EH (cell line): Measurements from ENCODE around the gene MPO.
A peak's percentile ranks its signal among the peaks of the same experiment; 100 is the strongest.

Experiments
- DNase-seq: peaks from one replicate; pipeline ENCODE4 v3.0.0-alpha.2; 2015; ENCODE audit warnings: low read depth

Gene MPO

GRCh38 chr17:58306131-58306951 is 25.6 kb upstream of the MPO start:
- no peak for DNase-seq

- DNase-seq: no peak
Measured at GRCh38 chr17:58305626-58306025, 24.9 kb upstream of the MPO start.

GRCh38 chr17:58304750-58305486 is 24.2 kb upstream of the MPO start:
- DNase-seq: no peak

GRCh38 chr17:58303971-58304749 is 23.4 kb upstream of the MPO start:
- DNase-seq: peak; percentile 51

- DNase-seq: no peak
Measured at GRCh38 chr17:58302919-58303585, 22.3 kb upstream of the MPO start.

- DNase-seq: no peak
Measured at GRCh38 chr17:58302171-58302918, 21.6 kb upstream of the MPO start.

GRCh38 chr17:58301504-58302150 is 20.9 kb upstream of the MPO start:
- DNase-seq: no peak

- no peak for DNase-seq
Measured at GRCh38 chr17:58300336-58300735, 19.6 kb upstream of the MPO start.

GRCh38 chr17:58294034-58294433 is 13.3 kb upstream of the MPO start:
- DNase-seq: no peak

- DNase-seq: no peak
Measured at GRCh38 chr17:58291246-58291645, 10.5 kb upstream of the MPO start.

- no peak for DNase-seq
Measured at GRCh38 chr17:58289869-58290268, 9.1 kb upstream of the MPO start.

GRCh38 chr17:58285422-58285810 is 4.7 kb upstream of the MPO start:
- DNase-seq: peak; percentile 25

- no peak for DNase-seq
Measured at GRCh38 chr17:58284613-58285421, 4.1 kb upstream of the MPO start.

- DNase-seq: no peak
Measured at GRCh38 chr17:58283674-58284612, 3.2 kb upstream of the MPO start.

- no peak for DNase-seq
Measured at GRCh38 chr17:58282442-58282841, 1.7 kb upstream of the MPO start.

- no peak for DNase-seq
Measured at GRCh38 chr17:58281511-58282011, 826 bp upstream of the MPO start.

GRCh38 chr17:58279736-58280479 is 827 bp downstream of the MPO start:
- no peak for DNase-seq
